Measurements from ENCODE around the gene ART5.

GRCh38 chr11:3632070-3632660 is 9.6 kb downstream of the ART5 start:
- TF ChIP-seq, protein P1, sequence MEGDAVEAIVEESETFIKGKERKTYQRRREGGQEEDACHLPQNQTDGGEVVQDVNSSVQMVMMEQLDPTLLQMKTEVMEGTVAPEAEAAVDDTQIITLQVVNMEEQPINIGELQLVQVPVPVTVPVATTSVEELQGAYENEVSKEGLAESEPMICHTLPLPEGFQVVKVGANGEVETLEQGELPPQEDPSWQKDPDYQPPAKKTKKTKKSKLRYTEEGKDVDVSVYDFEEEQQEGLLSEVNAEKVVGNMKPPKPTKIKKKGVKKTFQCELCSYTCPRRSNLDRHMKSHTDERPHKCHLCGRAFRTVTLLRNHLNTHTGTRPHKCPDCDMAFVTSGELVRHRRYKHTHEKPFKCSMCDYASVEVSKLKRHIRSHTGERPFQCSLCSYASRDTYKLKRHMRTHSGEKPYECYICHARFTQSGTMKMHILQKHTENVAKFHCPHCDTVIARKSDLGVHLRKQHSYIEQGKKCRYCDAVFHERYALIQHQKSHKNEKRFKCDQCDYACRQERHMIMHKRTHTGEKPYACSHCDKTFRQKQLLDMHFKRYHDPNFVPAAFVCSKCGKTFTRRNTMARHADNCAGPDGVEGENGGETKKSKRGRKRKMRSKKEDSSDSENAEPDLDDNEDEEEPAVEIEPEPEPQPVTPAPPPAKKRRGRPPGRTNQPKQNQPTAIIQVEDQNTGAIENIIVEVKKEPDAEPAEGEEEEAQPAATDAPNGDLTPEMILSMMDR (optimal IDR thresholded peaks at IDR 0.05 in 1 of 3, IDR thresholded peaks at IDR 0.05 in 1 of 3, conservative IDR thresholded peaks at IDR 0.05 in 1 of 3; ENCODE audit: extremely low read depth in 1 of 3, insufficient read depth in 2 of 3, low read length in 3 of 3): no peak
- no peak for TF ChIP-seq EZH2 (IDR thresholded peaks at IDR 0.05; ENCODE audit: low read length)

Measured in keratinocyte (primary cell).